ENCODE measurements around the gene STK32B. TPM values are rescaled to one million over a fixed set of nuclear protein-coding genes. Genes with fewer than 3 reads are reported as not detected.

STK32B gene
- total and polyA plus RNA-seq, 2 of the 8 experiments (the other 6 are each of a cell fraction or from before 2014, with no cell fraction given): 2.3 to 2.5 TPM

DNA sequence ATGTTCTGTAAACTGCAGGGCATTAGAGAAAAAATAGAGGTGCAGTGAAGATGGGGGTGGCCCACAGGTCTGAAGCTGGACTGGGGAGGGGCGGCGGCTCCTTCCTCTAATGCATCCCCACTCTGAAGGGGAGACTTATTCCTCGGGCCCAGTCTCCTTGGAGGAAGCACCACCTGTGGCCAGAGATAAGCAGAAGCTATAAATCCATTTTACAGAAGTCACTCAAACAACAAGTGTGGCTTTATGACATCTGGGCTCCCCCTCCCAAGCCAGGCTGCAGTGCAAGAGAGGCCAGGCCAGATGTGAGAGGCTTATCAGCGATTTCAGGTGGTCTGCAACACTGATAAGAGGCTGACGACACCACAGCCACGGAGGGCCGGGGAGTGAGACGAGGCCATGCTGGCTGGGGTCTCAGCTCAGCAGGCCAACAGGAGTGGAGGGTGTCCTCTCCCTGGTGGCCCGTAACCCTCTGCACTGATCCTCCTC lies 47.9 kb upstream of the STK32B start (continued):
- TF ChIP-seq RAD21 (IDR thresholded peaks at IDR 0.05 in 1 of 2, conservative IDR thresholded peaks at IDR 0.05 in 1 of 2; ENCODE audit: low read depth in 2 of 2, low read length in 2 of 2) (no peak), HDAC2 (IDR thresholded peaks at IDR 0.05; ENCODE audit: borderline replicate concordance in 1 of 2, low read depth in 2 of 2, low read length in 2 of 2) (no peak), NRF1 (IDR thresholded peaks at IDR 0.05; ENCODE audit: low read depth, low read length) (no peak)

All from H1 (cell line).